SK-N-DZ (cell line): ENCODE data around the gene MAT2A. TPM values are rescaled to one million over a fixed set of nuclear protein-coding genes. Genes with fewer than 3 reads are reported as not detected.

ENCODE experiments used
- DNase-seq: peaks from one replicate; pipeline ENCODE4 v3.0.0-alpha.2; 2015; ENCODE audit warnings: low spot score
- polyA plus RNA-seq, 2 experiments: library from polyadenylated mRNA; depleted of rRNA; stranded (reverse); fragments of >200 nt; gene quantifications; 2 replicates each; pipeline ENCODE4 v1.2.3, GENCODE V29; 2014

MAT2A gene
- 166 and 214 TPM in 2 replicates for polyA plus RNA-seq (2014; cell fraction: cytosol; rRNA removed)
- 1,050 and 1,575 TPM in 2 replicates for polyA plus RNA-seq (2014; cell fraction: nucleus; rRNA removed)

- DNase-seq, result peak; percentile 93
Measured at GRCh38 chr2:85538507-85539360, at the start of gene MAT2A. MAT2A (plus strand) TSS chr2:85539168; CDS start chr2:85539288, 120 bp downstream.

- no peak for DNase-seq
Measured at GRCh38 chr2:85490861-85491755, 47.9 kb upstream of the MAT2A start.

- no peak for DNase-seq
Measured at GRCh38 chr2:85496436-85496835, 42.5 kb upstream of the MAT2A start.

- DNase-seq, result no peak
Measured at GRCh38 chr2:85497944-85498630, 40.9 kb upstream of the MAT2A start.

- DNase-seq, result no peak
Measured at GRCh38 chr2:85501248-85501647, 37.7 kb upstream of the MAT2A start.

GRCh38 chr2:85502720-85503119, 36.2 kb upstream of the MAT2A start:
- no peak for DNase-seq

- no peak for DNase-seq
Measured at GRCh38 chr2:85503168-85503850, 35.7 kb upstream of the MAT2A start.

GRCh38 chr2:85503851-85504777, 34.9 kb upstream of the MAT2A start:
- DNase-seq, result no peak

GRCh38 chr2:85504778-85505261, 34.1 kb upstream of the MAT2A start:
- DNase-seq, result peak; percentile 28

- DNase-seq, result no peak
Measured at GRCh38 chr2:85505551-85506238, 33.3 kb upstream of the MAT2A start.

- DNase-seq, result no peak
Measured at GRCh38 chr2:85506768-85507181, 32.2 kb upstream of the MAT2A start.

GRCh38 chr2:85511008-85511811, 27.8 kb upstream of the MAT2A start:
- no peak for DNase-seq

- DNase-seq, result no peak
Measured at GRCh38 chr2:85514323-85514722, 24.6 kb upstream of the MAT2A start.

- no peak for DNase-seq
Measured at GRCh38 chr2:85516653-85517389, 22.1 kb upstream of the MAT2A start.

- DNase-seq, result no peak
Measured at GRCh38 chr2:85522090-85522647, 16.8 kb upstream of the MAT2A start.

GRCh38 chr2:85523062-85523902, 15.7 kb upstream of the MAT2A start:
- no peak for DNase-seq
